T-helper 22 cell (primary cell): ENCODE data around the gene UTP25.

ENCODE experiments used
- DNase-seq: peaks from one replicate; pipeline ENCODE4 v3.0.0-alpha.2; 2020; ENCODE audit warnings: low read depth

Gene UTP25

DNA sequence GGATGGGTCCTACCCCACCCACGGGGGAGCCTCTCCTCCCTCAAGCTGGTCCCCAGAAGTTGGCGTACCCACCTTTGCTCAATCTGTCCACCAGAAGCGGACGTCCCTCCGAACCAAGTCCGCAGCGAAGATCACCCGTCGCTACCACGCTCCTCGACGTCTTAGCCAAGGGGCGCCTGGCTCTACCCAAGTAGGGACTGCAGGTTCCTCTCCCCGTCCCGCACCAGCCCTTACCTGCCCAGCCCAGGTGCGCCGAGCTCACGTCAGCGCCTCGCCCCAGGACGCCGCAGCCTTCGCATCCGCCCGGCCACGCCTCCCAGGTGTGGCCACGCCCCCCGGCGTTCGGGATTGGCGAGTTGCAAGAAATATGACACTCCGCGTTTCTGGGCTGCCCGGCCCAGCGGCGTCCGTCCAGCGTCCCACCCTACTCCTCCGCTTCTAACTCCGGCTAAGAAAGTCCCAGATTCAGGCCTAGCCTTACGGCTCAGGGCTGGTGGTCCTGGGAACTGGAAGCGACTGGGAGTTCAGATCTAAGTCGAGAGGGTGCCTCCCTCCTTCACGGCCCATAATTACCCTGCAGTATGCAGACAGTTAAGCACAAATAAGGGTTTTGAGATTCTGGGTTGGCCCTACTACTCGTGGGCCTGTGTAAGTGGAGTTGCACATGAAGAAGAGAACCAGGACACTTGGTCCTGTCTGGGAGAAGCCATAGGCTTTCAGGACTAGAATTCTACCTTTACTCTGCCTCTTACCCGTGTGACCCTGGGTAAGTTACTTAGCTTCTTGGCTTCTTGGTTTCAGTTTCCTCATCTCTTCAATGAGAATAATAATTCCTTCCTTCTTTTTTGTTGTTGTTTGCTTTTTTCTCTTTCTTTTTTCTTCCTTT is 21.7 kb upstream of the UTP25 start, which contains the start of gene IRF6:
Gene IRF6, minus strand, starts transcription at position 268 of the 886 bp plus-strand sequence. CDS start 4,729 bp downstream, outside the sequence.
- peak; percentile 60 for DNase-seq

DNA sequence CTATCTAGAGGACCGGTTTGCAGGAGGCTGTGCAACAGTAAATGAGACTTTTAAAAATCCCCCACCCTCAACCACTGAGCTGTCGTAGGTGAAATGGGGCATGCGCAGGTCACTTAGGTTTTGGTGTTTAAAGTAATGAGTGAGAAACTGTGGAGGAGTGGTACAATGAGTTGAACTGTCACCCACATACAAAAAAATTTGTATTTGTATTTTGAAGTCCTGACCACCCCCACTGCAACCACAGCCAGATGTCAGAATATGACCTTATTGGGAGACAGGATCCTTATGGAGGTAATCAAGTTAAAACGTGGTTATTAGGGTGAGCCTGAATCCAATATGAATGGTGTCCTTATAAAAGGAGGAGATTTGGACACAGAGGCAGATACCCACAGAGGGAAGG is 20.3 kb upstream of the UTP25 start:
- DNase-seq: no peak

DNA sequence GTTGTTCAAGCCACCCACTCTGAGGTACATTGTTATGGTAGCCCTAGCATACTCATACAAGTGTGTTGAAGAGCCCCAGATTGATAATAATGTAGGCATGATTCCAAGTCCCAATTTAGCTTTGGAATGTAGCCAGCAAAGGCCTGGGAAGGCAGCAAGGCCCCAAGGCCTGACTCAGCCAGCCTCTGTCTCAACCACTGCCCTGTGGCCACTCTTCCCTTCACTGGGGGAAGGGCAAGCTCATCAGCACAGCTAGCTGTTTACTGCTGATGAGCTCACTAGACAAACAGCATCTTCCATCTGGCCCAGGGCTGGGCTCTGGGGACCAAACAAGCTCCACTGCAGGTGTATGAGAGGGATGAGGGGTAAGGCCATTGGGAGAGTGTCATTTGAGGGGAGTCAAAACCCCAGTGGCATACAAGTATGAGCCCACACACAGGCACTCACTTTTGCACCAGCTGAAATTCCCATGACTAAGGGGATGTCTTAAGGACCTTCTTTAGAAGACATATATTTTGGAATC is 19.7 kb upstream of the UTP25 start:
- no peak for DNase-seq

- no peak for DNase-seq
Observed at GRCh38 chr1:209809611-209810010, 18.2 kb upstream of the UTP25 start.

GRCh38 chr1:209810783-209811182 is 17.0 kb upstream of the UTP25 start:
- DNase-seq: no peak

DNA sequence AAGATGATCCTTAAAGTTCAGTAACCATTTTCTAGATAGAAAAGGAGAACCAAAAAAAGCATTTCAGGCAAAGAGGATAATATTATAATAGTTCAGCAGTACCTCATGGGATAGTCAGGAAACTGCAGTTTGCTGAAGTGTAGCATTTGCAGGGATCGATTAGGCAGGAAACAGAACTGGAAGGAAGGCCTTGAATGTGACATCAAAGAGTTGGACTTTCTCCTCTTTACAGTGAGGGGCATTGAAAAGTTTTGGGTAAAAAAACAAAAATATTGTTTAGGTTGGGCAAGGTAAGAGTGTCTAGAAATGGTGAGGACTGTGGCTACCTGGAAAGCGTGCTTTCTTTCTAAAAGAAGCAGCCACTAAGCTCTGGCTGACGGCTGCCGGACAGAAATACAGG is 13.9 kb upstream of the UTP25 start:
- DNase-seq: no peak

- DNase-seq: no peak
Observed at GRCh38 chr1:209815490-209815889, 12.3 kb upstream of the UTP25 start.

DNA sequence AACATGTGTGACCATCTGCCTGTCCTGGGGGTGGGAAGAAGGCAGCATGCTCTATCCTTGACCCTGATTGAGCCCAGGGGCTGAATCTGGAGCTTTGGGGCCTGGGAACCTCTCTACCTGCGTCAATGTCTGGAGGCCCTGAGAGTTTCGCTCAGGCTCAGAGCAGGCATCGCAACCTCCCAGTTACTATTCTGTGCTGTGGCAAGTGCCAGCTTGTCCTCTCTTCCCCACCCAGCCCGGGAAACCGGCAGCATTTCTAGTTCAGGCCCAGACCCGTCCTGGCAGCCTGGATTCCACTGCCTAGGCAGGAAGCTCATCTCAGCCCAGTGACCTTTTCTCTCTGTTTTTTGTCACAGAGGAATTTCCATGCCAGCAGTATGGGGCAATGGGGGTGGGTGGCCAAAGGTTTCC is 11.8 kb upstream of the UTP25 start:
- no peak for DNase-seq

- no peak for DNase-seq
Observed at GRCh38 chr1:209816923-209817322, 10.8 kb upstream of the UTP25 start.

DNA sequence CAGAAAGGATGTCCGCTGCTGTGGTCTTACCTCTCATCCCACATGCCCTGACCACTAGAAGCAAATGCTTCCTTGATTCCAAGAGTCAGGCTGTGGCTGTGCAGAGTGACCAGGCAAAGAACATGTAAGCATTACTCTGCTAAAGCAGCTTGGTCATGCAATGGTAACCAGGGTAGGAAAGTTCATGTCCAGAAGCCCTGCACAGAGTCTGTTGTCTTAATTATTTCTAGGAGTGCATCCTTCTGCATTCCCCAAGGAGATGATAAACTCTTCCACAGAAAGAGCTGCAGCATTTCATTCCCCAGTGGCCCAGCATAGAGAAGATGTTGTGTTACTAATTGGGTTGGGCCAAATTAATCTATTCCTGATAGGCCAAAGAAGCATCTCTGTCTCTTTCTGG is 10.1 kb upstream of the UTP25 start:
- no peak for DNase-seq

DNA sequence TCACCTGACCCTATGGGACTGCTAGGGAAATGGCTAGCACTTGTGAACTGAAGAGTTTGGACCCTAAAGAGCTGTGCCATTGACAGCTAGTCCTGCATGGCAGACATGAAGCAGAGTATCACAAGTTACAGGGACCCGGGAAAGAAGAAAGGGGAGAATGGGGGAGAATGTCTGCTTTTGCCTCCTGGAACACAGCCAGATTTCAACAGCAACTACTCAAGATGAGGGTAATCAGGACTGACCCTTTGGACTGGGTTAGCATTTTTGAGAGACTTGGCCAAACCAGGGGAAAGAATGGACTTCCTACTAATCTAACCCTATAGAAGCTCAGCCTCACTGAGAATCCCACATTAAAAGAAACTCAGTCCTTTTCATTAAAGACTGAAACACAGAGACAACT is 8.7 kb upstream of the UTP25 start:
- DNase-seq: no peak

DNA sequence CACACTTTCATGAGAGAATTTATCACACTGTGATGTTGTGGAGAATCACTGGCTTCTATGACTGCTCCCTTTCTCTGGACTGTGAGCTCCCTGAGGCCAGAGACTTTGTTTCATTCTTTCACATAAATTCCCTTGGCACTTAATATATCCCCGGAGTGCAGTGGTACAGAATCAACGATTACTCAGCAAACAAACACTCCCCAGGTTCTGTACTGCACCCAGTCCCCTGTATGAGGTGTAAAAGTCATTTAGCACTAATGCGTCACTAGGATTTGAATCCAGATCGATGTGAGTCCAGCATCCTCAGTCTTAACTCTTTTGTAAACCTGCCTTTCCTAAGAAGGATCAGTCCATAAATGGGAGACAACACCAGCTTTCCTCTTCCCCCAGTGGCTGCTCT is 6.8 kb upstream of the UTP25 start:
- DNase-seq: no peak

- DNase-seq: no peak
Observed at GRCh38 chr1:209822706-209823105, 5.1 kb upstream of the UTP25 start.

- no peak for DNase-seq
Observed at GRCh38 chr1:209823143-209824041, 4.4 kb upstream of the UTP25 start.

- no peak for DNase-seq
Observed at GRCh38 chr1:209825591-209826434, 2.0 kb upstream of the UTP25 start.

- no peak for DNase-seq
Observed at GRCh38 chr1:209829716-209830115, 1.9 kb downstream of the UTP25 start.

GRCh38 chr1:209830722-209831121 is 3.0 kb downstream of the UTP25 start:
- DNase-seq: no peak

DNA sequence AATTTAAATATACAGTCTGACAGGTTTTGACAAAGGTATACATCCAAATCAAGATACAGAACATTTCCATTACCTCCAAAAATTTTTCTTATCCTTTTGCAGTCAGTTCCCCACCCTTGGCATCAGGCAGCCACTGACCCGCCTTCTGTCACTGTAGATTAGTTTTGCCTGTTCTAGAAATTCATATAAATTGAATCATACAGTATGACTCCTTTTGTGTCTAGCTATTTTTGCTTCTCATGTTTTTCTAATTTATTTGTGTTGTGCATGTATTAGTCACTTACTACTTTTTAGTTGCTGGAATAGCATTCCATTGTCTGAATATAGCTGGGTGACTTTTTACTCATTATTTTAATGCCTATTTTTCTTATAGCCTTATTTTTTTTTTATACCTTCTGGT is 3.8 kb downstream of the UTP25 start:
- no peak for DNase-seq

DNA sequence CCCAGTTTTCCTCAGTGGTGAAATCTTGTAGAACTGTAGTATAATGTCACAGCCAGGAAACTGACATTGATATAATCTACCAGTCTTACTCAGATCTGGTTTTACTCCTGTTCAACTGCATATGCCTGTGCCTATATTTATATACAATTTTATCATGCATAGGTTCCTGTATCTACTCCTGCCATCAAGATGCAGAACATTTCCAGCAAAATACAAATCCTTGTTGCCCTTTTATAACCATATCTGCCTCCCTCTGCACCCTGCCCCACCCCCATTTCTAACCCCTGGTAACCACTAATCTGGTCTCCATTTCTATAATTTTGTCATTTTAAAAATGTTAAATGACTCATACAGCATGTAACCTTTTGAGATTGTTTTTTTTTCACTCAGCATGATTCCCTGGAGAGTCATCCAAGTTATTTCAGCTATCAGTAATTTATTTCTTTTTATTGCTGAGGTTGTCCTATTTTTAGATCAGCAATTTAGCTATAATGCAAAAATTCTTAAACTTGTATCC is 8.1 kb downstream of the UTP25 start:
- DNase-seq: no peak

DNA sequence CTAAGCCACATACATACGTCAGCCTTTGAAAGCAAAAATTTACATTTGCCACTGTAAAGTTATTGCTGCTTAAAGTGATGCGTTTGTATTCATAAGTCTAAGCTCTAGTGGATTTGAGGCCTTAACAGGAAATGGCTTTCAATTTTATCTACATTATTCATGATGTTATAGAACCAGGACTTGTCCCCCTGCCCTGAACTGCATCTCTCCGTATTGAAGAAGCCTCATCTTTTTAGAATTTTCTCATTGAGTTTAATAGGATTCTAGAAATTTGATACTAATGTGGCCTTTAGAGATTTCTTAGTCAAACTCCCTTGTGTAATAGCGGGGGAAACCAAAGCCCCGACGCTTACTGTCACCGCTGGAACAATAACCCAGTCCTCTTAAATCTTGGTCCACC is 9.9 kb downstream of the UTP25 start:
- DNase-seq: no peak

- no peak for DNase-seq
Observed at GRCh38 chr1:209838537-209838936, 10.8 kb downstream of the UTP25 start.
